WI38 (cell line): ENCODE results near the gene CDK5RAP1.

Experiments
- H3K4me3 ChIP-seq: 2 replicates; pipeline ENCODE4 v1.5.1; 2011; ENCODE audit warnings: low read depth, mild to moderate bottlenecking, control low read depth, low read length
- TF ChIP-seq, protein P1 (sequence below): IDR thresholded peaks from 2 replicates; pipeline ENCODE4 v1.5.1; 2012; ENCODE audit warnings: low read depth, mild to moderate bottlenecking, control low read depth, low read length

Gene CDK5RAP1

DNA sequence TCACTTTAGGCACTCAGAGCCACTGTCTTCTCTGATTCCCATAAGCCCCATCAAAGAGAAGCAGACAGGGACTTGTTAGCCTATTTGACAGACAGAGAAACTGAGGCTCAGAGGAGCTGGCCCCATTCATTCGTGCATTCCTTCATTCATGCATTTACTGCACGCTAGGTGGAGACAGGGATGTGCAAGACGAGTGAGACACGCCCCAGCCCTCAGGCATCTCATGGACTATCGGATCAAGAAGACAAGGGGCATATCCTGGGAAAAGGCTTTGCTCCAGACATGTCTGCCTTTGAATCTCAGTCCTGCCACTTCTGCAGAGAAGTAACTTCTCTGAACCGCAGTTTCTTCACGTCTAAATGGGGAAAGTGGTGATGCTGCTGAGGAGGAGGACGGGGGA is 64.2 kb downstream of the CDK5RAP1 start:
- H3K4me3 ChIP-seq = no peak overlapping the region
- TF ChIP-seq, protein P1, sequence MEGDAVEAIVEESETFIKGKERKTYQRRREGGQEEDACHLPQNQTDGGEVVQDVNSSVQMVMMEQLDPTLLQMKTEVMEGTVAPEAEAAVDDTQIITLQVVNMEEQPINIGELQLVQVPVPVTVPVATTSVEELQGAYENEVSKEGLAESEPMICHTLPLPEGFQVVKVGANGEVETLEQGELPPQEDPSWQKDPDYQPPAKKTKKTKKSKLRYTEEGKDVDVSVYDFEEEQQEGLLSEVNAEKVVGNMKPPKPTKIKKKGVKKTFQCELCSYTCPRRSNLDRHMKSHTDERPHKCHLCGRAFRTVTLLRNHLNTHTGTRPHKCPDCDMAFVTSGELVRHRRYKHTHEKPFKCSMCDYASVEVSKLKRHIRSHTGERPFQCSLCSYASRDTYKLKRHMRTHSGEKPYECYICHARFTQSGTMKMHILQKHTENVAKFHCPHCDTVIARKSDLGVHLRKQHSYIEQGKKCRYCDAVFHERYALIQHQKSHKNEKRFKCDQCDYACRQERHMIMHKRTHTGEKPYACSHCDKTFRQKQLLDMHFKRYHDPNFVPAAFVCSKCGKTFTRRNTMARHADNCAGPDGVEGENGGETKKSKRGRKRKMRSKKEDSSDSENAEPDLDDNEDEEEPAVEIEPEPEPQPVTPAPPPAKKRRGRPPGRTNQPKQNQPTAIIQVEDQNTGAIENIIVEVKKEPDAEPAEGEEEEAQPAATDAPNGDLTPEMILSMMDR = no peak; the same call in 1 of the 2 replicates

DNA sequence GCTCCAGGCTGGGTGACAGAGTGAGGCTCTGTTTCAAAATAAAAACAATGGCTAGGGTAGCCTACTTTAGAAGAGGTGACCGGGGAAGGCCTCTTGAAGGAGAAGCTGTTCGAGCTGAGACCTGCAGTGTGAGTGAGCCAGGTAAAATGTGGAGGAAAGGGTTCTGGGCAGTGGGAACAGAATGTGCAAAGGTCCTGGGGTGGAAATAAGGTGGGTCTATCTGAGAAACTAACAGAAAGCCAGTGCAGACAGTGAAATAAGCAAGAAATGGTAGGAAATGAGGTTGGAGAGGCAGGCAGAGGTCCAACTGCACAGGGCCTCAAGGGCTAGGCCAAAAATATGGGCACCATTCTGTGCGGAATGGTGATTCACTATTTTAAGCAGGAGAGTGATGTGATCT is 64.9 kb downstream of the CDK5RAP1 start:
- TF ChIP-seq, protein P1 = no peak
- no peak overlapping the region for H3K4me3 ChIP-seq

DNA sequence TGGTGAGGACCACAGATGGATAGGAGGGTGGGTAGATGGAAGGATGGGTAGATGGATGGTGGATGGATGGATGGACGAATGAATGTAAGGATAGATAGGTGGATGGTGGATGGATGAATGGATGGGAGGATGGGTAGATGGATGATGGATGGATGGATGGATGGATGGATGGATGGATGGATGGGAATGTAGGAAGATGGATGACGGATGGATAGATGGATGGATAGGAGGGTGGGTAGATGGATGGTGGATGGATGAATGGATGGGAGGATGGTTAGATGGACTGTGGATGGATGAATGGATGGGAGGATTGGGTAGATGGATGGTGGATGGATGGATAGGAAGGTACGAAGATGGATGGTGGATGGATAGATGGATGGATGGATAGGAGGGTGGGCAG is 67.2 kb downstream of the CDK5RAP1 start:
- H3K4me3 ChIP-seq = no peak overlapping the region
- TF ChIP-seq, protein P1 = no peak

DNA sequence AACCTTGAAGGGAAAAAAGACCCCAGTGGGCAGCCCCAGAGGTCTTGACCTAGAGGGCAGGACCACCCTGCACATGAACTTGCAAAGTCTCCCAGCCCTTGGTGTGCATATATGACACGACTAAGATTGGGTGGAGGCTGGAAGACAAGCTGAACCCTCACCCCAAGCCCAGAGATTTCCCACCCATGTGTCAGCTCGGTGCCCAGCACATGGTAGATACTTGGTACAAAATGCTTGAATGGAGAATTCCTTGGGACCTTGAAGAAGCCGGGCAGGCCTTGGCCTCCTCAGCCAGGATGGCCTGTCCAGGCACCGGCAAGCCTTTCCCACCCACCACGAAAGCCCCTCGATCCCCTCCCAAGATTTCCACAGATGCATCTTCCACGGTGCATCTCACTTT is 67.7 kb downstream of the CDK5RAP1 start:
- TF ChIP-seq, protein P1 = no peak
- no peak overlapping the region for H3K4me3 ChIP-seq

DNA sequence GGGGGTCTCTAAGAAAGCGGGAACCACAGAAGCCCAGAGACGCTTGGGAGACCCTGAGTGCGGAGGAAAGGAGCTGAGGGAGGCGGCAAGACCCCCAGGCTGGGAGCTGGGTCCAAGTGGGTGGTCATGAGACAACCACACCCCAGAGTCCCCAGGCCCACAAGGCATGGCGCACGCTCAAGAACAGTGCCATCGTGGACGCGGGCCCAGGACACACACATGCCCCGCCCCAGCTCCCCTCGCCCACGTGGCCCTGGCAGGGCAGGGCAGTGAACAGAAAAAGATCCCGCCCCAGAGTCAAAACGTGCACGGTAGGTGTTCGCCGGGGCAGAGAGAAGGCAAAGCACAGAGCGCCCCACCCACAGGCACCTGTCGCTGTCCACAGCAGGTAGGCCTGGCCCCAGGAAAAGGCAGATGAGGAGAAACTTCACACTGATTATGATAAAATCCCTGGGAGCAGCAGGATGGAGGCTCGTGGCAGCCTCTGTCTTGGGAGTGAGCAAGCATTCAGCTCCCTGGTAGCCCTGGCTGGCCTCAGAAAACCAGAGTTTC is 68.3 kb downstream of the CDK5RAP1 start:
- TF ChIP-seq, protein P1 = no peak
- H3K4me3 ChIP-seq = no peak overlapping the region

DNA sequence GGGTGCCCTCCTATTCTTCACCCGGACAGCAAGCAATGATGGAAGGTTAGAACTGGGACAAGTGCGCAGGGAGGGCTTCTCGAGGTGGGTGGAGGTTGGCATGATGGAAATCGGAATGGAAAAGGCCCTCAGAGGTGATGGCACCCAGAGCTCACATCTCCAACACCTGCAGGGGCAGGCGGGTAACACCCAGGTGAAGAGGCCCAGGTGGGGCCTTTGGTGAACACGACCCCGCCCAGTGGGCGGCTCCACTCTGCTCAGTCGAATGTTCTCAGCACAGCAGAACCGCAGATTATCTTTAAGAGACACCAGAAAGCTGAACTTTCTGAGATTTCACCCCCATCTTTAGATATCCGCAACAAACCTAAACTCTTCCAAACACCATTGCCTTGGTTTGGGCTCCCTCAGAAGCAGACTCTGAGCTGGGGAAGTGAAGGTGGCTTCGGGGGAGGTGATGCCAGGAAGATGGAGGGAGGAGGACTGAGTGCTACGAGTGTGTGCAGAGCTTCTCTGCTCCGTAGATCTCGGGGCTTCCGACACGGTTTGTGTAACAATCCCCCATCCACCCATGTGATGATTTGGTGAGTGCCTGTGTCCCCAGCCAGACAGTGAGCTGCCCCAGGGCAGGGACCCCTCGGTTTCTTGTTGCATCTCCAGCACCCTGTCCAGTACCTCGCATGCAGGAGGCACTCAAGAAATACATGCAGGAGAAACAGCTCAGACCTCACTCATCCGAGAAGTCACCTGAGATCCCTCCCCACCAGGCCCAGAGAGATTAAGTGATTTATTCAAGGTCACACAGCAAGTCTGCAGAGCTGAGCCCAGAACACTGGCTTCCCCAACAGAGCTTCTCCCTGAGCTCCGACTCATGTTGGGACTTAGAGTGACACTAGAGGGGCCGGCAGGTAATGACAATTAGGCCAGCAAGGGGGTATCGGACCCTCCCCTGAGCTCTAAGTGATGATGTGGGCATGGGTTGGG is 72.9 kb downstream of the CDK5RAP1 start:
- no peak overlapping the region for H3K4me3 ChIP-seq
- TF ChIP-seq, protein P1 = no peak

DNA sequence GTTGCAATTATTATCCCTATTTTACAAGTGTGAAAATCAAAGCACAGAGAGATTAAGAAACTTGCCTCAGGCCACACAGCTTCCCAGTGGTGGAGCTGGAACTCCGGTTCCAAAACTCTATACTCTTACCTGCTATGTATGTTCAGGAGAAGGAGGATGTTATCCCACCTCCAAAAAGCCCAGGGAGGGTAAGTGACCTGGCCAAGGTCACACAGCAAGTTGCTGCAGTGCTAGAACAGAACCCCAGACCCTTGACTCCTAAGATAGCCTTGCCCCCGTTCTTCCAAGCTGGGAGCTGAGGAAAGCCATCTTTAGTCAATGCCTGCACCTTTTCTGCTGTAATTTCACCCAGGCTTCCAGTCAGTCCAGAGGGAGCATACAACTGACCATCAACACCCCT is 76.0 kb downstream of the CDK5RAP1 start:
- no peak overlapping the region for H3K4me3 ChIP-seq
- TF ChIP-seq, protein P1 = no peak
